NB4 (cell line): ENCODE measurements around the gene ZNF500.

ENCODE experiments used
- CTCF ChIP-seq: IDR thresholded peaks from one replicate; pipeline ENCODE4 v1.5.1; 2012; ENCODE audit warnings: low read depth, low read length
- POLR2A ChIP-seq: IDR thresholded peaks from 2 replicates; pipeline ENCODE4 v1.6.1; 2011; ENCODE audit warnings: mild to moderate bottlenecking; ENCODE audit not compliant: insufficient read length; ENCODE audit errors: extremely low read depth
- TF ChIP-seq, protein P1 (sequence below): IDR thresholded peaks from 2 replicates; pipeline ENCODE4 v1.6.1; 2011; ENCODE audit warnings: low read depth, low read length

DNA sequence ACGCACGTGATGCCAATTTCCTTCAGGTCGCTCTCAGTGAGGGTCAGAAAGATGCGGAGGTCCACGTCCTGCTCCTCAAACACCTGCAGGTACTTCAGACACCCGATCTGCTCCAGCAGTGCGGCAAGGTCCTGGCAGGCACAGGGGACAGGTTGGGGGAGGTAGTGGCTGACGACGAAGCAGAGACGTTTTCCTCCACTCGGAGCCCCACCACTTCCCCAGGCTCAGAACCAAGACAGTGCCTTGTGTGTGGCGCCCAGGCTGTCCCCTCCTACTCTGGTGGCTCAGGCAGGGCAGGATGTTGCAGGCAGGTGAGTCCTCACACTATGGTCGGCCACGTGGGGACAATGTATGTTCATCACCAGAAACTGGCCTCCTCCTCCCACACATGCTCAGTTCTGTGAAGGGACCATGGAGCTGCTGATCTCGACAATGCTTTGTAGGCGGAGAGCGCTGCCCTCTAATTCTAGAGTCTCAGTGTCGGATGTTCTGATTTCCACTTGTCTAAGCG lies 67.9 kb downstream of the ZNF500 start:
- no peak for TF ChIP-seq POLR2A
- TF ChIP-seq CTCF = no peak
- TF ChIP-seq, protein P1, sequence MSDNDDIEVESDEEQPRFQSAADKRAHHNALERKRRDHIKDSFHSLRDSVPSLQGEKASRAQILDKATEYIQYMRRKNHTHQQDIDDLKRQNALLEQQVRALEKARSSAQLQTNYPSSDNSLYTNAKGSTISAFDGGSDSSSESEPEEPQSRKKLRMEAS = no peak
